HepG2 (cell line): ENCODE results near the gene EHD4. TPM values are rescaled to one million over a fixed set of nuclear protein-coding genes. Genes with fewer than 3 reads are reported as not detected.

Source experiments
- ATAC-seq: fragments of 200-7000 bp; cut with Tn5 transposase; 3 replicates; pipeline ENCODE4 v1.9.1; 2020; ENCODE audit warnings: mild to moderate bottlenecking, moderate library complexity
- BruUV-seq: library from RNA; stranded (reverse); fragments of 400-500 nt; replicated peaks from 2 replicates; lab custom pipeline; 2021; lab: Mats Ljungman, UMichigan
- CTCF ChIA-PET: fragments of 300-600 bp; formaldehyde crosslinking; extraction: SDS; loops from one replicate; lab custom pipeline; 2021; ENCODE audit warnings: low total read pairs, inconsistent platforms, low intra/inter-chr PET ratio; lab: Yijun Ruan, JAX
- POLR2A ChIA-PET: fragments of 350-600 bp; sonication (Branson Sonifier 250); formaldehyde crosslinking; loops from one replicate; lab custom pipeline; 2020; ENCODE audit warnings: antibody characterized with exemption, inconsistent platforms; lab: Yijun Ruan, JAX
- DNase-seq: peaks from one replicate; pipeline ENCODE4 v3.0.0-alpha.2; 2015; ENCODE audit warnings: low spot score
- FAIRE-seq: peaks from 3 replicates; lab custom pipeline; 2011; peaks lifted over from hg19 to GRCh38; lab: Jason Lieb, UNC
- H2AFZ ChIP-seq: one replicate; pipeline ENCODE4 v1.6.1; 2011; ENCODE audit warnings: low read length, inconsistent platforms
- H3K27ac ChIP-seq: fragments of 300-600 bp; 3 replicates; pipeline ENCODE4 v1.8.0; 2011; ENCODE audit warnings: mixed run types, mild to moderate bottlenecking, mixed read lengths, low read length, inconsistent platforms; ENCODE audit not compliant: insufficient read depth; ENCODE audit errors: extremely low read length
- H3K27me3 ChIP-seq, 2 experiments: fragments of 200-600 bp in 1 of 2; 2 replicates in 1 of 2; 3 replicates in 1 of 2; pipeline versions ENCODE4 v1.6.0 to v1.8.0; 2011; ENCODE audit warnings: low read length in 2 of 2, mild to moderate bottlenecking in 2 of 2, moderate library complexity in 2 of 2, inconsistent platforms in 1 of 2; ENCODE audit not compliant: insufficient read depth in 2 of 2, control insufficient read depth in 1 of 2
- H3K36me3 ChIP-seq, 2 experiments: fragments of 200-600 bp in 1 of 2; replicated peaks in 1 of 2; 2 replicates in 1 of 2; 3 replicates in 1 of 2; pipeline versions ENCODE4 v1.5.1 to v1.8.0; 2011; ENCODE audit warnings: low read length in 2 of 2, inconsistent platforms in 1 of 2; ENCODE audit not compliant: insufficient read depth in 2 of 2, control insufficient read depth in 1 of 2
- H3K4me1 ChIP-seq: 2 replicates; pipeline ENCODE4 v1.5.1; 2012; ENCODE audit warnings: low read length, inconsistent platforms; ENCODE audit not compliant: insufficient read depth
- H3K4me2 ChIP-seq: 2 replicates; pipeline ENCODE4 v1.6.0; 2011; ENCODE audit warnings: low read depth, low read length, inconsistent platforms
- H3K4me3 ChIP-seq, 3 experiments: fragments of 200-600 bp in 1 of 3; sonication (generic), shearing (Covaris generic) in 1 of 3; replicated peaks in 1 of 3; 2 replicates each; pipeline ENCODE4 v1.5.1; 2011 to 2016; ENCODE audit warnings: low read length in 3 of 3, inconsistent platforms in 2 of 3, low read depth in 2 of 3, mild to moderate bottlenecking in 2 of 3, control low read depth in 1 of 3, mixed read lengths in 1 of 3; ENCODE audit not compliant: insufficient read depth in 1 of 3
- H3K79me2 ChIP-seq: one replicate; pipeline ENCODE4 v1.6.1; 2011; ENCODE audit warnings: low read length, inconsistent platforms; ENCODE audit not compliant: insufficient read depth
- H3K9ac ChIP-seq: 2 replicates; pipeline ENCODE4 v1.6.0; 2011; ENCODE audit warnings: mild to moderate bottlenecking, low read depth, low read length, inconsistent platforms; ENCODE audit not compliant: insufficient read depth
- H3K9me3 ChIP-seq: 2 replicates; pipeline ENCODE4 v1.5.1; 2012; ENCODE audit warnings: mild to moderate bottlenecking, low read length
- H4K20me1 ChIP-seq: 2 replicates; pipeline ENCODE4 v1.6.0; 2011; ENCODE audit warnings: inconsistent platforms, mild to moderate bottlenecking, low read length, moderate library complexity; ENCODE audit not compliant: insufficient read depth
- ESRRA ChIP-seq: sonication (generic); formaldehyde crosslinking; IDR thresholded peaks from 2 replicates; pipeline ENCODE4 v1.5.1; 2020; ENCODE audit warnings: mild to moderate bottlenecking, low read depth, missing genetic modification reagents
- HOXA7 ChIP-seq: sonication (generic); formaldehyde crosslinking; IDR thresholded peaks from 2 replicates; pipeline ENCODE4 v1.8.1; 2022; ENCODE audit warnings: mild to moderate bottlenecking, missing genetic modification reagents, moderate library complexity
- NCOA2 ChIP-seq: sonication (generic); formaldehyde crosslinking; IDR thresholded peaks from 2 replicates; pipeline ENCODE4 v1.8.0; 2022; ENCODE audit warnings: inconsistent platforms
- PAF1 ChIP-seq: IDR thresholded peaks from 2 replicates; pipeline ENCODE4 v1.6.1; 2016; ENCODE audit warnings: missing genetic modification reagents, missing compliant biosample characterization
- STAT5B ChIP-seq: sonication (generic); formaldehyde crosslinking; IDR thresholded peaks from 2 replicates; pipeline ENCODE4 v1.4.0; 2020; ENCODE audit warnings: missing genetic modification reagents
- ZNF101 ChIP-seq: sonication (generic); formaldehyde crosslinking; IDR thresholded peaks from 2 replicates; pipeline ENCODE4 v1.4.0; 2020; ENCODE audit warnings: mild to moderate bottlenecking, low read depth, missing genetic modification reagents, borderline replicate concordance
- ZNF331 ChIP-seq: sonication (generic); formaldehyde crosslinking; IDR thresholded peaks from 2 replicates; pipeline ENCODE4 v1.4.0; 2020; ENCODE audit warnings: missing genetic modification reagents
- in situ Hi-C: cut with HindIII; loops from 2 replicates; pipeline ENCODE4 v1.10.0; 2017; ENCODE audit warnings: low pct_unique_long_range_greater_than_20kb; ENCODE audit not compliant: extremely low pct_ligation_motif_present
- intact Hi-C: fragments of 100-400 bp; cut with micrococcal nuclease; formaldehyde crosslinking; loops from one replicate; pipeline ENCODE4 v1.10.0; 2022; ENCODE audit not compliant: unreplicated experiment
- polyA plus RNA-seq, 8 experiments: library from polyadenylated mRNA; depleted of rRNA in 3 of 8; stranded (reverse) in 7 of 8; unstranded in 1 of 8; fragments of >200 nt; fragmentation: Illumina TruSeq in 4 of 8; extraction: Trizol in 4 of 8; gene quantifications; 2 replicates each; pipeline versions ENCODE4 v1.2.1 to v1.2.3, GENCODE V29; 2011 to 2016; ENCODE audit warnings: low read depth in 4 of 8, missing spikeins in 1 of 8, mixed read lengths in 1 of 8; ENCODE audit not compliant: insufficient read depth in 1 of 8
- total RNA-seq, 5 experiments: library from RNA; depleted of rRNA; stranded (reverse); fragments of >200 nt; fragmentation: Illumina TruSeq; extraction: Trizol; gene quantifications; 2 replicates each; pipeline ENCODE4 v1.2.3, GENCODE V29; 2016; ENCODE audit warnings: low read depth in 1 of 5
- TF ChIP-seq, protein P1 (sequence below): sonication (generic); formaldehyde crosslinking; IDR thresholded peaks from 2 replicates; pipeline ENCODE4 v1.9.0; 2021; ENCODE audit warnings: missing genetic modification reagents, borderline replicate concordance
- TF ChIP-seq, protein P2 (sequence below): sonication (generic); formaldehyde crosslinking; IDR thresholded peaks from 2 replicates; pipeline ENCODE4 v1.5.0; 2020; ENCODE audit warnings: missing genetic modification reagents, mild to moderate bottlenecking, borderline replicate concordance
- TF ChIP-seq, protein P3 (sequence below): sonication (generic); formaldehyde crosslinking; IDR thresholded peaks from 2 replicates; pipeline ENCODE4 v1.4.0; 2020; ENCODE audit warnings: mild to moderate bottlenecking, missing genetic modification reagents
- TF ChIP-seq, protein P4 (sequence below): sonication (generic); formaldehyde crosslinking; IDR thresholded peaks from 2 replicates; pipeline ENCODE4 v1.4.0; 2020; ENCODE audit warnings: mild to moderate bottlenecking, missing genetic modification reagents

EHD4 gene
- total and polyA plus RNA-seq, 2 of the 13 experiments (the other 11 are each of a cell fraction or from before 2014, with no cell fraction given) = 3.1 to 4.8 TPM

DNA sequence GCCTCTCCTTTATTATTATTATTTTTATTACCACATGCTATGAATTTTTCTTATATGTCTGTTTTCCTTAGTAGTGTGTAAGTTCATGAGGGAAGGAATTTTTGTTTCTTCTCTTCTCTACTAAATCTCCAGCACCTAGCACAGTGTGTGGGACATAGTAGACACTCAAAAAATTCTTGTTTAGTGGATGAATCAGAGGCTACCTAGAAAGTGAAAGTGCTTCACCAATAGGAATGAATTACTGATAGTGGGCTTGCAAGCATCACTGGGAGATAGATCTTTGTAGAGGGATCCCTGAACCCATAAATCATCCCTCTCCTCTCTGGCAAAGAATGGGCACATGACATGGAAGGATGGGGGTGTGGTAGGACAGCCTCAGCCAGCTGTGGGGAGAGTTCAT is 87.0 kb downstream of the EHD4 start:
- no peak overlapping the region for H3K27ac ChIP-seq
- no peak for DNase-seq

More for the DNA sequence above, 87.0 kb downstream of the EHD4 start:
- Histone ChIP-seq H3K79me2 (no peaks in the 10 kb centered on the region), H3K9ac (no peak overlapping the region), H3K36me3 (no peaks in the 10 kb centered on the region), H4K20me1 (0 out of 2 replicates have a peak, but pooled peaks cover 3% of the 10 kb centered on the region), H3K4me2 (no peak overlapping the region), H3K27me3 (peaks cover 7 to 59% of the 10 kb centered on the region in 2 experiments; a peak in 4 of 5 replicates), H2AFZ (no peak overlapping the region), H3K9me3 (no peaks in the 10 kb centered on the region), H3K4me1 (peaks cover 8% of the 10 kb centered on the region; the same call in 1 of the 2 replicates), H3K4me3 (no peak overlapping the region)
- CTCF ChIA-PET = no interaction called here
- FAIRE-seq (no peak), ATAC-seq (no peak)
- BruUV-seq = no TSS peak
- intact Hi-C loops (no loop called here), in situ Hi-C loops (no loop called here)
- TF ChIP-seq HOXA7 (CRISPR knock-in tag) (no peak), ZNF331 (no peak), PAF1 (CRISPR knock-in tag) (no peak), NCOA2 (CRISPR knock-in tag) (no peak), ZNF101 (no peak), STAT5B (CRISPR knock-in tag) (no peak), ESRRA (CRISPR knock-in tag) (no peak)
- TF ChIP-seq, protein P1, sequence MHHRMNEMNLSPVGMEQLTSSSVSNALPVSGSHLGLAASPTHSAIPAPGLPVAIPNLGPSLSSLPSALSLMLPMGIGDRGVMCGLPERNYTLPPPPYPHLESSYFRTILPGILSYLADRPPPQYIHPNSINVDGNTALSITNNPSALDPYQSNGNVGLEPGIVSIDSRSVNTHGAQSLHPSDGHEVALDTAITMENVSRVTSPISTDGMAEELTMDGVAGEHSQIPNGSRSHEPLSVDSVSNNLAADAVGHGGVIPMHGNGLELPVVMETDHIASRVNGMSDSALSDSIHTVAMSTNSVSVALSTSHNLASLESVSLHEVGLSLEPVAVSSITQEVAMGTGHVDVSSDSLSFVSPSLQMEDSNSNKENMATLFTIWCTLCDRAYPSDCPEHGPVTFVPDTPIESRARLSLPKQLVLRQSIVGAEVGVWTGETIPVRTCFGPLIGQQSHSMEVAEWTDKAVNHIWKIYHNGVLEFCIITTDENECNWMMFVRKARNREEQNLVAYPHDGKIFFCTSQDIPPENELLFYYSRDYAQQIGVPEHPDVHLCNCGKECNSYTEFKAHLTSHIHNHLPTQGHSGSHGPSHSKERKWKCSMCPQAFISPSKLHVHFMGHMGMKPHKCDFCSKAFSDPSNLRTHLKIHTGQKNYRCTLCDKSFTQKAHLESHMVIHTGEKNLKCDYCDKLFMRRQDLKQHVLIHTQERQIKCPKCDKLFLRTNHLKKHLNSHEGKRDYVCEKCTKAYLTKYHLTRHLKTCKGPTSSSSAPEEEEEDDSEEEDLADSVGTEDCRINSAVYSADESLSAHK (CRISPR knock-in tag) = no peak
- TF ChIP-seq, protein P2, sequence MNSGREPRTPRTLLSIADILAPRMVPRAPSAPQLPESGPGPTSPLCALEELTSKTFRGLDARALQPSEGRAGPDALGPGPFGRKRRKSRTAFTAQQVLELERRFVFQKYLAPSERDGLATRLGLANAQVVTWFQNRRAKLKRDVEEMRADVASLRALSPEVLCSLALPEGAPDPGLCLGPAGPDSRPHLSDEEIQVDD (CRISPR knock-in tag) = no peak
- TF ChIP-seq, protein P3, sequence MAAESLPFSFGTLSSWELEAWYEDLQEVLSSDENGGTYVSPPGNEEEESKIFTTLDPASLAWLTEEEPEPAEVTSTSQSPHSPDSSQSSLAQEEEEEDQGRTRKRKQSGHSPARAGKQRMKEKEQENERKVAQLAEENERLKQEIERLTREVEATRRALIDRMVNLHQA (CRISPR knock-in tag) = no peak
- TF ChIP-seq, protein P4, sequence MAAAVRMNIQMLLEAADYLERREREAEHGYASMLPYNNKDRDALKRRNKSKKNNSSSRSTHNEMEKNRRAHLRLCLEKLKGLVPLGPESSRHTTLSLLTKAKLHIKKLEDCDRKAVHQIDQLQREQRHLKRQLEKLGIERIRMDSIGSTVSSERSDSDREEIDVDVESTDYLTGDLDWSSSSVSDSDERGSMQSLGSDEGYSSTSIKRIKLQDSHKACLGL (CRISPR knock-in tag) = no peak
- TF ChIP-seq, all 625 proteins: peak for 0
- POLR2A ChIA-PET = no interaction called here
